Ishikawa (cell line): ENCODE measurements around the gene SPINK8.
"Not testable (repeated sequence)": the region's sequence is repeated elsewhere in the genome, so short reads cannot be mapped to it uniquely, and the experiment has no call there.

ENCODE experiments used
- CEBPB ChIP-seq: IDR thresholded peaks from 2 replicates; pipeline ENCODE4 v1.6.1; 2012
- CREB1 ChIP-seq: IDR thresholded peaks from 2 replicates; pipeline ENCODE4 v1.6.1; 2012; ENCODE audit warnings: low read depth
- EGR1 ChIP-seq: IDR thresholded peaks from 2 replicates; pipeline ENCODE4 v1.6.1; 2012
- EP300 ChIP-seq: IDR thresholded peaks from 2 replicates; pipeline ENCODE4 v1.6.1; 2012; ENCODE audit warnings: borderline replicate concordance
- FOXM1 ChIP-seq: IDR thresholded peaks from 2 replicates; pipeline ENCODE4 v1.6.1; 2012; ENCODE audit warnings: low read depth, borderline replicate concordance
- NFIC ChIP-seq: IDR thresholded peaks from 2 replicates; pipeline ENCODE4 v1.6.1; 2012
- RAD21 ChIP-seq: IDR thresholded peaks from 2 replicates; pipeline ENCODE4 v1.6.1; 2012; ENCODE audit warnings: low read depth
- TAF1 ChIP-seq: IDR thresholded peaks from 2 replicates; pipeline ENCODE4 v1.6.1; 2012; ENCODE audit warnings: low read depth, mild to moderate bottlenecking
- TCF12 ChIP-seq: IDR thresholded peaks from 2 replicates; pipeline ENCODE4 v1.6.1; 2012; ENCODE audit warnings: low read depth
- TEAD4 ChIP-seq: IDR thresholded peaks from 2 replicates; pipeline ENCODE4 v1.6.1; 2012
- YY1 ChIP-seq: IDR thresholded peaks from 2 replicates; pipeline ENCODE4 v1.6.1; 2012; ENCODE audit warnings: low read depth
- ZBTB7A ChIP-seq: IDR thresholded peaks from 2 replicates; pipeline ENCODE4 v1.6.1; 2012; ENCODE audit warnings: low read depth
- TF ChIP-seq, protein P1 (sequence below): IDR thresholded peaks from 2 replicates; pipeline ENCODE4 v1.6.1; 2012; ENCODE audit warnings: low read depth, mild to moderate bottlenecking
- TF ChIP-seq, protein P2 (sequence below): IDR thresholded peaks from 2 replicates; pipeline ENCODE4 v1.6.1; 2012
- TF ChIP-seq, protein P3 (sequence below): IDR thresholded peaks from 2 replicates; pipeline ENCODE4 v1.6.1; 2012

Gene SPINK8

GRCh38 chr3:48333346-48334245 lies at the start of gene SPINK8:
TSS of gene SPINK8 (minus strand) at chr3:48333661. CDS start at chr3:48328341, 5,320 bp downstream.
- TF ChIP-seq EP300, TEAD4, EGR1: not testable (repeated sequence)

DNA sequence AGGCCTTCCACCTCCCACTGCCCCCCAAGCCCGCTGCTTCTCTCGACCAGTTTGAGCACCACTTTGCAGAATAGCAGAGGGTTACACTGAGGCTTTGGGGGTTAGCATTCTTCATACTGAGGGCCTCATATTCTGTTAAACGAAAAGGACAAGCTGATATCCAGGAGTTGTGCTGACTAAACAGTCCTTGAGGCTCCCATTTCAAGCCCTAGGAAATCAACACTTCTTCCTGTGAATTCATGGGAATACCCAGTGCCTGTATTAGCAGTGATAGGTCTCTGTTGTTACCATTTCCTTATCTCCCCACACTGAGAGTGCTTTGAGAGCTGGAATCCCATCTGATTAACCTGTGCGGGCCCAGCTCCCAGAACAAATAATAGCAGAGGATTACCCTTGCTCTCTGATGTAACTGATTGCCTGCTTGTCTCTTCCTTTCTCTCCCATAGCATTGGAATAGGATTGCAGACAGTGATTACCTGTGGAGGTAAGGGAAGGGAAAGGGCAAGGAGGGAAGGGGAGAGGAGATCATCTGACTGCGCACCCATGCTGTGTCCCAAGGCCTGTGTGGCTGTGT lies 39.5 kb upstream of the SPINK8 start:
- TF ChIP-seq CREB1 (no peak), TEAD4 (no peak), TCF12 (no peak), EGR1 (no peak), TAF1 (no peak), CEBPB (no peak), RAD21 (no peak), EP300 (no peak), YY1 (no peak), FOXM1 (no peak), ZBTB7A (no peak), NFIC (no peak)
- TF ChIP-seq, protein P1, sequence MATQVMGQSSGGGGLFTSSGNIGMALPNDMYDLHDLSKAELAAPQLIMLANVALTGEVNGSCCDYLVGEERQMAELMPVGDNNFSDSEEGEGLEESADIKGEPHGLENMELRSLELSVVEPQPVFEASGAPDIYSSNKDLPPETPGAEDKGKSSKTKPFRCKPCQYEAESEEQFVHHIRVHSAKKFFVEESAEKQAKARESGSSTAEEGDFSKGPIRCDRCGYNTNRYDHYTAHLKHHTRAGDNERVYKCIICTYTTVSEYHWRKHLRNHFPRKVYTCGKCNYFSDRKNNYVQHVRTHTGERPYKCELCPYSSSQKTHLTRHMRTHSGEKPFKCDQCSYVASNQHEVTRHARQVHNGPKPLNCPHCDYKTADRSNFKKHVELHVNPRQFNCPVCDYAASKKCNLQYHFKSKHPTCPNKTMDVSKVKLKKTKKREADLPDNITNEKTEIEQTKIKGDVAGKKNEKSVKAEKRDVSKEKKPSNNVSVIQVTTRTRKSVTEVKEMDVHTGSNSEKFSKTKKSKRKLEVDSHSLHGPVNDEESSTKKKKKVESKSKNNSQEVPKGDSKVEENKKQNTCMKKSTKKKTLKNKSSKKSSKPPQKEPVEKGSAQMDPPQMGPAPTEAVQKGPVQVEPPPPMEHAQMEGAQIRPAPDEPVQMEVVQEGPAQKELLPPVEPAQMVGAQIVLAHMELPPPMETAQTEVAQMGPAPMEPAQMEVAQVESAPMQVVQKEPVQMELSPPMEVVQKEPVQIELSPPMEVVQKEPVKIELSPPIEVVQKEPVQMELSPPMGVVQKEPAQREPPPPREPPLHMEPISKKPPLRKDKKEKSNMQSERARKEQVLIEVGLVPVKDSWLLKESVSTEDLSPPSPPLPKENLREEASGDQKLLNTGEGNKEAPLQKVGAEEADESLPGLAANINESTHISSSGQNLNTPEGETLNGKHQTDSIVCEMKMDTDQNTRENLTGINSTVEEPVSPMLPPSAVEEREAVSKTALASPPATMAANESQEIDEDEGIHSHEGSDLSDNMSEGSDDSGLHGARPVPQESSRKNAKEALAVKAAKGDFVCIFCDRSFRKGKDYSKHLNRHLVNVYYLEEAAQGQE = no peak
- TF ChIP-seq, protein P2, sequence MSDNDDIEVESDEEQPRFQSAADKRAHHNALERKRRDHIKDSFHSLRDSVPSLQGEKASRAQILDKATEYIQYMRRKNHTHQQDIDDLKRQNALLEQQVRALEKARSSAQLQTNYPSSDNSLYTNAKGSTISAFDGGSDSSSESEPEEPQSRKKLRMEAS = no peak
- TF ChIP-seq, protein P3, sequence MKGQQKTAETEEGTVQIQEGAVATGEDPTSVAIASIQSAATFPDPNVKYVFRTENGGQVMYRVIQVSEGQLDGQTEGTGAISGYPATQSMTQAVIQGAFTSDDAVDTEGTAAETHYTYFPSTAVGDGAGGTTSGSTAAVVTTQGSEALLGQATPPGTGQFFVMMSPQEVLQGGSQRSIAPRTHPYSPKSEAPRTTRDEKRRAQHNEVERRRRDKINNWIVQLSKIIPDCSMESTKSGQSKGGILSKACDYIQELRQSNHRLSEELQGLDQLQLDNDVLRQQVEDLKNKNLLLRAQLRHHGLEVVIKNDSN = no peak

- TF ChIP-seq CREB1 = no peak
- TF ChIP-seq EGR1 = no peak
- no peak for TF ChIP-seq FOXM1
- TF ChIP-seq NFIC = no peak
- TF ChIP-seq, protein P3 = no peak
- TF ChIP-seq EP300 = no peak
- no peak for TF ChIP-seq RAD21
- TF ChIP-seq YY1 = no peak
- no peak for TF ChIP-seq TAF1
- no peak for TF ChIP-seq CEBPB
- TF ChIP-seq TCF12 = no peak
- no peak for TF ChIP-seq ZBTB7A
- TF ChIP-seq, protein P2 = no peak
- TF ChIP-seq, protein P1 = no peak
- no peak for TF ChIP-seq TEAD4
Measured at GRCh38 chr3:48372377-48372770, 38.9 kb upstream of the SPINK8 start.

DNA sequence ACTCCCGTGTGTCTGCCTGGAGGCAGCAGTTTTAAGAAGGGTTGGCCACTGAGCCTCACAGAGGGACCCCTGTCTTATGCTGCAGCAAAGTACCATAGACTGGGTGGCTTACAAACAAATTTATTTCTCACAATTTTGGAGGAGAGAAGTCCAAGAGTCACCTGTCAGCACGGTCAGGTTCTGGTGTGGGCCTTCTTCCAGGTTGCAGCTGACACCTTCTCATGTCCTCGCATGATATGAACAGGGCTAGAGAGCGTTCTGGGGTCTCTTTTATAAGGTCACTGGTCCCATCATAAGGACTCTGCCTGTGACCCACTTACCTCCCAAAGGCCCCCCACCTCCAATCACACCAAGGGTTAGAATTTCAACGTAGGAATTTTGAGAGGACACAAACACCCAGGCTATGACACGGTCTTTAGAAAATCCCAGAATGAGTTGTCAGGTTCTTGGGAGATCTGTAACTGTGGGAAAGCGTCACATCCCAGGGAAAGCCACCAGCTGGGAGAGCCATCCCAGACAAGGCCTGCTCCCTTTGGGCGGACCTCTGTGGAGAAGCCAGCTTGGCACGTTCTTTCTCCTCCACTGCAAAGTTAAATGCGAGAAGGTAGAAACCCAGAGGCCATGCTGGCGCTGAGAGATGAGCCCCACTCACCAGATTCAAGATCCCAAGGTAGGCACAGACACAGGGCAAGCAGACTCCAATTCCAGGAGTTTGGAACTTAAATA lies 38.4 kb upstream of the SPINK8 start, which contains the start of gene FBXW12:
FBXW12 (plus strand) TSS at position 569 of the 726 bp plus-strand sequence. CDS start 549 bp downstream, outside the sequence.
- TF ChIP-seq, protein P1 = no peak
- TF ChIP-seq FOXM1 = no peak
- TF ChIP-seq NFIC = no peak
- no peak for TF ChIP-seq YY1
- TF ChIP-seq EGR1 = no peak
- TF ChIP-seq TCF12 = no peak
- TF ChIP-seq TEAD4 = no peak
- TF ChIP-seq CEBPB = no peak
- TF ChIP-seq ZBTB7A = no peak
- TF ChIP-seq TAF1 = no peak
- no peak for TF ChIP-seq EP300
- TF ChIP-seq CREB1 = no peak
- TF ChIP-seq RAD21 = no peak
- TF ChIP-seq, protein P3 = no peak
- TF ChIP-seq, protein P2 = no peak
